Measurements from ENCODE around the gene INO80D. TPM values are rescaled to one million over a fixed set of nuclear protein-coding genes. Genes with fewer than 3 reads are reported as not detected.
"Not testable (repeated sequence)": the region's sequence is repeated elsewhere in the genome, so short reads cannot be mapped to it uniquely, and the experiment has no call there.

INO80D gene
- total RNA-seq, 1 experiment from 2014 or later: 8.8 TPM

DNA sequence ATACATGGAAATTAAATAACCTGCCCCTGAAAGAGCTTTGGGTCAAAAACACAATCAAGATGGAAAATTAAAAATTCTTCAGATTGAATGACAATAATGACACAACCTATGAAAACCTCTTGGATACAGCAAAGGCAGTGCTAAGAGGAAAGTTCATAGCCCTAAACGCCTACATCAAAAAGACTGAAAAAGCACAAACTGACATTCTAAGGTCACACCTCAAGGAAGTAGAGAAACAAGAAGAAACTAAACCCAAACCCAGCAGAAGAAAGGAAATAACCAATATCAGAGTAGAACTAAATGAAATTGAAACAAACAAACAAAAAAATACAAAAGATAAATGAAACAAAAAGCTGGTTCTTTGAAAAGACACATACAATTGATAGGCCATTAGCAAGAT, 52.5 kb downstream of the INO80D start:
- DNase-seq; H3K4me2 ChIP-seq (ENCODE audit: low read length); ATAC-seq; H3K9me2 ChIP-seq (replicated peaks; ENCODE audit: low read length); H2AFZ ChIP-seq (ENCODE audit: low read length); H4K20me1 ChIP-seq (ENCODE audit: low read length); H3K9me3 ChIP-seq (ENCODE audit: low read length); CTCF ChIA-PET; H3K9ac ChIP-seq (ENCODE audit: low read length); intact Hi-C loops (cut with micrococcal nuclease); H3K36me3 ChIP-seq (ENCODE audit: low read depth, low read length); POLR2A ChIA-PET (ENCODE audit: unreplicated experiment); H3K27ac ChIP-seq (ENCODE audit: low read length); H3K27me3 ChIP-seq (ENCODE audit: low read length); BruUV-seq (replicated peaks); H3F3A ChIP-seq (ENCODE audit: low read length, unreplicated experiment); H3K4me3 ChIP-seq (ENCODE audit: low read length): not testable (repeated sequence)
- Histone ChIP-seq H3K79me2 (ENCODE audit: low read length) (peaks cover 14% of the 10 kb centered on the region; the same call in 1 of the 2 replicates), H3K4me1 (ENCODE audit: insufficient read depth, low read length) (peaks cover 11% of the 10 kb centered on the region)

DNA sequence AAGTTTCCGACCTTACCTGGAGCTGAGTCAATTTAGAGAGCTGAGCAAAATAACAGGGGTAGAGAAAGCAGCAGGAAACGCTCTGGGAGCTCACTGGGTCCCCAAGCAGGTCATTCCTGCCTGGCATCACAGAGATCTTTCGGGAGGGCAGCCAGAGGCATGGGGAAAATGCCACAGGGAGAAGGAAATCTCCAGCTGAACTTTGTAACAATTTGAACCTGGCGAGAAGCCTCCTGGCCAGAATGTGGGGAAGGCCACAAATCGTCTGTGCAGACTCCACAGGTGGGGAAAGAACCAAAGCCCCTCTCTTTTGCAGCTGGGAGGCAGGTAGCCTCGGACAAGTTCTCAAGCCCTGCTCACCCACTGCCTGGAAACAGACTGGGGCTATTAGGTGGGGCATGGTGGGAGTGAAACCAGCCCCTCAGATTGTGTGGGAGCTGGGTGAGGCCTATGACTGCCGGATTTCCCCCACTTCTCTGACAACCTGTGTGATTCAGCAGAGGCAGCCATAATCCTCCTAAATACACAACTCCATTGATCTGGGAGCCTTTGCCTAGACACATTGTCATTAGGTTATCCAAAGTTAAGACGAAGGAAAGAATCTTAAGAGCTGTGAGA, 53.9 kb downstream of the INO80D start:
- H3K79me2 ChIP-seq (ENCODE audit: low read length): peaks cover 14% of the 10 kb centered on the region; the same call in 1 of the 2 replicates
- no peak for ATAC-seq
- CTCF ChIA-PET: no interaction called here

DNA sequence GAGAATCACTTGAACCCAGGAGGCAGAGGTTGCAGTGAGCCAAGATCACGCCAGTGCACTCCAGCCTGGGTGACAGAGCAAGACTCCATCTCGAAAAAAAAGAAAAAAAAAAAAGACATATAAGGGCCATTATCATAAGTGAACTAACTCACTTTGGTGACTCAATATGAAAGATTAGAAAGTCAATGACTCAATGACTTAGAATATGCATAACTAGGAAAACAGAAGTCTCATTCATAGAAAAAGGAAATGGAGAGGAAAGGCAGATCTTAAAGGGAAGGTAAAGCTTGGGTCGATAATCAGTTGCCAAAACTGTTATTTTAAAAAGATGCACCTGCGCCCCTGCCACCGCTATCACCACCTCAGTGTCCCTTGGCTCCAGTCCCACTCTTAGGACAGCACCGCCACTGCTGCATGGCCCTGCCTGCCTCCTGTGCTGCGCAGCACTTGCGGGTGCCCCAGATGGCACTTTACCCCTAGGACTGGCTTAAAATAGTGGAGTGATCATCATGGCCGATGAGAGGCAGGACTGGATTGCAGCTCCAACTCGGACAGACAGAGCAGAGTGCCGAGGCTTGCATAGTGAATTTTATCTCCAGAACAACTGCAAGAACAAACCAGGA, 54.7 kb downstream of the INO80D start:
- Histone ChIP-seq H3K79me2 (ENCODE audit: low read length) (peaks cover 14% of the 10 kb centered on the region; the same call in 1 of the 2 replicates), H3K4me3 (ENCODE audit: low read length) (no peak overlapping the region), H4K20me1 (ENCODE audit: low read length) (no peaks in the 10 kb centered on the region), H3K27me3 (ENCODE audit: low read length) (no peaks in the 10 kb centered on the region), H3K36me3 (ENCODE audit: low read depth, low read length) (0 out of 2 replicates have a peak, but pooled peaks cover 5% of the 10 kb centered on the region), H3F3A (ENCODE audit: low read length, unreplicated experiment) (no peaks in the 10 kb centered on the region), H3K4me1 (ENCODE audit: insufficient read depth, low read length) (peaks cover 11% of the 10 kb centered on the region), H3K9me2 (replicated peaks; ENCODE audit: low read length) (no peaks in the 10 kb centered on the region), H2AFZ (ENCODE audit: low read length) (no peak overlapping the region), H3K9me3 (ENCODE audit: low read length) (no peaks in the 10 kb centered on the region), H3K4me2 (ENCODE audit: low read length) (peak overlapping the region; percentile 38), H3K27ac (ENCODE audit: low read length) (peak overlapping the region; percentile 26; the same call in 1 of the 2 replicates), H3K9ac (ENCODE audit: low read length) (no peak overlapping the region)
- no TSS peak for BruUV-seq (replicated peaks)
- POLR2A ChIA-PET (ENCODE audit: unreplicated experiment): no interaction called here
- intact Hi-C loops (cut with micrococcal nuclease): no loop called here
- TF ChIP-seq EZH2phosphoT487 (IDR thresholded peaks at IDR 0.05; ENCODE audit: borderline replicate concordance, low read length): no peak
- no peak for TF ChIP-seq EZH2 (IDR thresholded peaks at IDR 0.05; ENCODE audit: low read length, unreplicated experiment)
- no peak for TF ChIP-seq CTCF (conservative IDR thresholded peaks at IDR 0.05; ENCODE audit: low read depth, low read length)
- CTCF ChIA-PET: interaction anchor here (0.6 kb wide), 1 partner anchor 56 kb away, joined by 3 read pairs; no protein-coding TSS in a partner anchor
- ATAC-seq (peak; percentile 83), DNase-seq (peak; percentile 70)

More for the DNA sequence above, 53.9 kb downstream of the INO80D start:
- H3K4me1 ChIP-seq (ENCODE audit: insufficient read depth, low read length): peaks cover 11% of the 10 kb centered on the region
- no peaks in the 10 kb centered on the region for H3F3A ChIP-seq (ENCODE audit: low read length, unreplicated experiment)
- H3K4me2 ChIP-seq (ENCODE audit: low read length): no peak overlapping the region
- intact Hi-C loops (cut with micrococcal nuclease): no loop called here
- H3K27ac ChIP-seq (ENCODE audit: low read length): no peak overlapping the region
- no peak overlapping the region for H3K9ac ChIP-seq (ENCODE audit: low read length)
- DNase-seq: no peak
- H2AFZ ChIP-seq (ENCODE audit: low read length): no peak overlapping the region
- no peaks in the 10 kb centered on the region for H3K9me2 ChIP-seq (replicated peaks; ENCODE audit: low read length)
- POLR2A ChIA-PET (ENCODE audit: unreplicated experiment): no interaction called here
- no peaks in the 10 kb centered on the region for H3K27me3 ChIP-seq (ENCODE audit: low read length)
- TF ChIP-seq EZH2 (IDR thresholded peaks at IDR 0.05; ENCODE audit: low read length, unreplicated experiment) (no peak), CTCF (conservative IDR thresholded peaks at IDR 0.05; ENCODE audit: low read depth, low read length) (no peak), EZH2phosphoT487 (IDR thresholded peaks at IDR 0.05; ENCODE audit: borderline replicate concordance, low read length) (no peak)
- H3K4me3 ChIP-seq (ENCODE audit: low read length): no peak overlapping the region
- H3K36me3 ChIP-seq (ENCODE audit: low read depth, low read length): peaks cover 10% of the 10 kb centered on the region; the same call in 1 of the 2 replicates
- no peaks in the 10 kb centered on the region for H4K20me1 ChIP-seq (ENCODE audit: low read length)
- no TSS peak for BruUV-seq (replicated peaks)
- no peaks in the 10 kb centered on the region for H3K9me3 ChIP-seq (ENCODE audit: low read length)
